GM13976 (cell line): ENCODE measurements around the gene HM13.

ENCODE experiments used
- DNase-seq: peaks from one replicate; pipeline ENCODE4 v3.0.0; 2012; ENCODE audit warnings: low spot score
- CTCF ChIP-seq: IDR thresholded peaks from 2 replicates; pipeline ENCODE4 v1.5.1; 2012; ENCODE audit warnings: borderline replicate concordance, mild to moderate bottlenecking; ENCODE audit not compliant: insufficient read depth; ENCODE audit errors: extremely low read depth, missing control alignments, control extremely low read depth
- in situ Hi-C: fragments of 300-500 bp; cut with MboI; formaldehyde crosslinking; loops from one replicate; pipeline ENCODE4 v1.12.0; 2022; ENCODE audit warnings: low sequenced_read_pairs, mixed read lengths, inconsistent platforms; ENCODE audit not compliant: unreplicated experiment

HM13 gene

GRCh38 chr20:31475472-31476293 lies 38.6 kb upstream of the HM13 start:
- TF ChIP-seq CTCF, result no peak
- no peak for DNase-seq
- in situ Hi-C loops, result no loop called here

DNA sequence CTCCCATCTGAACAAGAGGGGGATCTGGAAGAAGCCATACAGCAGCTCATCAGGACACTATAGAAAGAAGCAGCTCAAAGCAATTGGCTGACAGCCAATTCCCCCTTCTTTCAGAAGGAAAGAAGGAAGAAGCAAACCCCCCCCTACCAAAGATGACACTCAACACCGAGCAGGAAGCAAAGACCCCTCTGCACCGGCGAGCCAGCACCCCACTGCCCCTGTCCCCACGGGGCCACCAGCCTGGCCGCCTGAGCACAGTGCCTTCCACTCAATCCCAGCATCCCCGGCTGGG lies 38.0 kb upstream of the HM13 start:
- no peak for DNase-seq
- in situ Hi-C loops, result no loop called here
- no peak for TF ChIP-seq CTCF

- no peak for DNase-seq
- in situ Hi-C loops, result no loop called here
- TF ChIP-seq CTCF, result no peak
These were observed 37.5 kb upstream of the HM13 start for GRCh38 chr20:31476643-31477215.

GRCh38 chr20:31484001-31484400 lies 30.2 kb upstream of the HM13 start:
- no peak for TF ChIP-seq CTCF
- in situ Hi-C loops, result no loop called here
- DNase-seq, result no peak

DNA sequence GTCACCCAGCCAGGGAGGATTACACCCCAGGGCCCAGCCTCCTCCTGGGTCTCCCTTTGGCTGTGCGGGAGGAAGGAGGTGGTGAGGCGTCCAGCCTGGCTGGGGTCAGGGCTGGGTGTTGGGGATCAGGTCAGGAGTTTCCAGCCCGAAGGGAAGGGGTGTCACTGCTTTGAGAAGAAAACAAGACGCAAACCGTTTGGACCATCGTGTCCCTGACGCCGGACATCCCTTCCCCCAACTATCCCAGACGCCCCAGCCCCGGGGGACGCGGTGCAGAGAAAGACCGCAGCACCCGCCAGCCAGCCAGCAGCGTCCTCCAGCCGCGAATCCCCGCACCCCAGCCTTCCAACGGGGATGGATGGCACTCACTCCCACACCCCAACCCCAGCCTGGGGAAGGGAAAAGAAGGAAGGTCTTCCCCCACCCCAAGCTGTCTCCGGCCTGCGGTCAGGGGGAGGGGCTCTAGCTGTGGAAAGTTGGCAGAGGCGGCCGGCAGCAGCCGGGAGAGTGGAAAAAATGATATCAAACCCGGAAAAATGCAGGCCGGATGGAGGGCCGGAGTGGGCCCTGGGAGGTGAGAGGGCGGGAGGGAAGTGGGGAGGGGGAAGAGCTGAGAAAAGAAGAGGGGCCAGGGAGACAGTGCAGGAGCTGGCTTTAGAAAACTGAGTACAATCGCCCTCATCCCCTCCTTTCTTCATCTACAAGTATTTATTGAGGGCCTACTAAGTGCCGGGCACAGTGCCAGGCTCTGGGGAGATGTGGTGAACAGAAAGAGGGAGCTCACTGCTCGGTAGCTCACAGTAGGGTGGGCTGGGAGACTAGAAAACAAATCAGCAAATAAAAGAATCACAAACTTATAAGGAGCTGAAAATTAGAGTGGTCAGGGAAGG lies 28.5 kb upstream of the HM13 start:
- in situ Hi-C loops, result no loop called here
- DNase-seq, result no peak
- no peak for TF ChIP-seq CTCF

DNA sequence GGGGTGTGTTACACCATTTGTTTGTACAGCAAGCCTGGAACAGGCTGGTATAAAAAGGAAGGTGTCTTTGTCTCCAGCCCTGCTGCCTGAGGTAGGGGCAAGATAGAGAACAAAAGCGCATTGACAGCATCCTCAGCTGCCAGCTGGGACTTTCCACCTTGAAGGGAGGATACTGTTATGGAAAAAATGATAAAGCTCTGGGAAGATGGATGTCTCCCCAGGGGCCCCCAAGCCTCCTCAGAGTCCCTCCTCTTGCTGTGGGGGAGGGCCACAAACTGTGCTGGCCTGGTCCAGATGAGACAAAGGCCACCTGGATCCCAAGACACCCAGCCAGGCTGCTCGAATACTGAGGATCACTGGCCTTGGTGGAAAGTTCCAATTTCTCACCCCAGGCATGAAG lies 26.1 kb upstream of the HM13 start:
- in situ Hi-C loops, result no loop called here
- DNase-seq, result no peak

More for the DNA sequence above, 26.1 kb upstream of the HM13 start:
- no peak for TF ChIP-seq CTCF
